K562 treated with DMSO at 1 percent for 12 hours (cell line): ENCODE measurements around the gene RNF103. TPM values are rescaled to one million over a fixed set of nuclear protein-coding genes. Genes with fewer than 3 reads are reported as not detected.

Source experiments
- total RNA-seq: library from RNA; unstranded; fragments of 300-600 nt; gene quantifications from 2 replicates; pipeline ENCODE4 v1.2.3, GENCODE V29; 2022; ENCODE audit not compliant: insufficient read depth

Gene RNF103
- total RNA-seq = 6.0 and 19.7 TPM in 2 replicates

GRCh38 chr2:86623494-86624266 lies at the start of gene RNF103:
Gene RNF103 (minus strand): TSS chr2:86623865. CDS start chr2:86622886, 979 bp downstream.

DNA sequence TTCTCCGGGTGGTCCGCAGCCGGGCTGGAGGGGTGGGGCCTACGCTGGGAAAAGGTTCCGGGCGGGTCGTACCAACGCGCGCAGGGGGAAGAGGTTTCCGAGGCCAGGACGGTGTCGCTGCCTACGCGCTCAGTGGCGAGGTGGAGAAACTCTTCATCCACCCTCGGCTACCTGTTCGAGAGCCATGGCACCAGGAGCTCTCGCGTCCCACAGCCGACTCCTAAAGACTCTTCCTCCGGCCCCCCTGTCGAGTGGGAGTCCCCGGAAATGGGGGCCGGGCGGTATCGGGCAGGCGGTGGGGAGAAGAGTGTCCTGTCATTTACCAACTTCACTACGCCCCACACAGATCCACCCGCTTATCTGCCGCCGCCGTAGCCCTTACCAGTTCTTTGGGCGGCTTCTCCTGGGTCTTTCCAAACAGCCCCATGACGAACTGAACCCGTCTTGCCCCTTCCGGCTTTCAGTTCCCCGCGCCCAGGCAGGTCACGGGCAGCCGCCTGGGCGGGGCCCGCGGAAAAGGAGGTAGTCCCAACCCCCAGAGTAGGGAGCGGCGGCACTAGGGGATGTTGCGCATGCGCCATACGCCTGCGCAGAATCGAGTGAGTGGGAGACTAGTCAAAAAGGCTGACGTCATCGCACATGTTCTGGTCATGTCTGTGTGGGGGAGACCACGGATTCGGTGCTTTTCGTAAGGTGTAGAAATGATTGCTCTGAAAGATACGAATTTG lies 60.6 kb downstream of the RNF103 start, which contains the start of gene CHMP3:
TSS of gene CHMP3 (minus strand) at position 522 of the 728 bp plus-strand sequence. CDS start at position 427, 95 bp downstream.

Other genes with a start within 250 kb of the RNF103 start
- gene KDM3A, start 182.5 kb downstream of the RNF103 start, total RNA-seq = 15.3 and 44.4 TPM in 2 replicates
- gene CHMP3, start 60.4 kb downstream of the RNF103 start, total RNA-seq = 25.4 and 31.6 TPM in 2 replicates
- gene RMND5A, start 96.4 kb upstream of the RNF103 start, total RNA-seq = 7.8 and 23.3 TPM in 2 replicates
- not detected in 2 replicates for gene CD8A, start 167.0 kb upstream of the RNF103 start, total RNA-seq
- gene CD8B, start 238.0 kb upstream of the RNF103 start, total RNA-seq = not detected in 2 replicates